AG04449 (cell line): Measurements from ENCODE around the gene CAPN7.
A peak's percentile ranks its signal among the peaks of the same experiment; 100 is the strongest.

Experiments used
- CTCF ChIA-PET: fragments of 350-600 bp; formaldehyde crosslinking; extraction: SDS; loops from one replicate; lab custom pipeline; 2021; ENCODE audit warnings: antibody characterized with exemption; lab: Yijun Ruan, JAX
- POLR2A ChIA-PET: fragments of 400-600, 350-600 bp; formaldehyde crosslinking; extraction: SDS; loops from one replicate; lab custom pipeline; 2020; ENCODE audit warnings: antibody characterized with exemption, inconsistent platforms; lab: Yijun Ruan, JAX
- DNase-seq: peaks from one replicate; pipeline ENCODE4 v3.0.0-alpha.2; 2010; ENCODE audit warnings: low read depth, low spot score
- H3K4me3 ChIP-seq: 2 replicates; pipeline ENCODE4 v1.5.1; 2011; ENCODE audit warnings: low read depth, mild to moderate bottlenecking, control low read depth, low read length
- TF ChIP-seq, protein P1 (sequence below): IDR thresholded peaks from one replicate; pipeline ENCODE4 v1.5.1; 2011; ENCODE audit warnings: mild to moderate bottlenecking, moderate library complexity, low read length, control low read depth, inconsistent platforms; ENCODE audit not compliant: insufficient read depth; ENCODE audit errors: missing control alignments

CAPN7 gene

DNA sequence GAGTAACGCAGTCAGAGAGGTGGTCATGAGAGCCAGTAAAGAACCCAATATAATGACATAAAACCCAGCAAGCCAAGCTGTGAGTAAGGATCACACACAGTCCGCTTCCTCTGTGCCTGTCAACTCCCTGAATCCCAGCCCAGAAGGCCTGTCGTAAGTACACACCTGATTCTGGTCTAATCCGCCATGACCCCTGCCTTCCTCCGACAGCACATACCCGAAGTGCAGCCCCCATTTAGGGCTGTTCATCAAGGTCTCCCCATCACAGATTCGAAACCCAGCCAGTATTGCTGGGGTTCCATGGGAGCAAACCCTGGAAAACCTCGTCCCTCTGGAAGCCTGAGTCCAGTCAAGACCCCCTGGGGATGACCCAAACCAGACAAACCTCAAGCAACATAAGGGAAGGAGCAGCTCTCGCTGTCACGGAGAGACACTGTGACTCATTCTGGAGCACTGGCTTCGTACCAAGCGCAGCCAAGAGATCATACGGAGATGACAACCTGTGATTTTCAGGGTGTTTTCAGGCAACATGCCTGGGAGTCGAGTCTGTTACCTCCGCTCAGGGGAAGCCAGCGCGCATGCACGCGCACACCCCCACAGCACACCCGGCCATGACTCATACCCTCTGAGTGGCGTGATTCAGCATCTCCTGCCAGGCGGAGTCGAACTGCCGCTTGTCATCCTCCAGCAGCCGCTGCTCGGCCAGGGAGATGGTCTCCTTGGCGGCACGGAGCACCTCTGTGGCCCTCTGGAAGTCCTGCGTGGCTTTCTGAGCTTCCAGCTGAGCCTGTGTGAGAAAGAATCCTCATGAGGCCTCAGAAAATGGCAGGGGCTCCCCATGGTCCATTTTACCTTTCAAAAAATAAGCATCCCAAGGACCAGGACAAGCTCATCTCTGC is 63.3 kb downstream of the CAPN7 start:
- DNase-seq, result peak; percentile 78
- CTCF ChIA-PET, result interaction anchor here (0.8 to 12.2 kb wide), 25 partner anchors 14 to 288 kb away, joined by 3 to 409 read pairs (median 16); partner anchors contain the start of gene SH3BP5
- TF ChIP-seq, protein P1, sequence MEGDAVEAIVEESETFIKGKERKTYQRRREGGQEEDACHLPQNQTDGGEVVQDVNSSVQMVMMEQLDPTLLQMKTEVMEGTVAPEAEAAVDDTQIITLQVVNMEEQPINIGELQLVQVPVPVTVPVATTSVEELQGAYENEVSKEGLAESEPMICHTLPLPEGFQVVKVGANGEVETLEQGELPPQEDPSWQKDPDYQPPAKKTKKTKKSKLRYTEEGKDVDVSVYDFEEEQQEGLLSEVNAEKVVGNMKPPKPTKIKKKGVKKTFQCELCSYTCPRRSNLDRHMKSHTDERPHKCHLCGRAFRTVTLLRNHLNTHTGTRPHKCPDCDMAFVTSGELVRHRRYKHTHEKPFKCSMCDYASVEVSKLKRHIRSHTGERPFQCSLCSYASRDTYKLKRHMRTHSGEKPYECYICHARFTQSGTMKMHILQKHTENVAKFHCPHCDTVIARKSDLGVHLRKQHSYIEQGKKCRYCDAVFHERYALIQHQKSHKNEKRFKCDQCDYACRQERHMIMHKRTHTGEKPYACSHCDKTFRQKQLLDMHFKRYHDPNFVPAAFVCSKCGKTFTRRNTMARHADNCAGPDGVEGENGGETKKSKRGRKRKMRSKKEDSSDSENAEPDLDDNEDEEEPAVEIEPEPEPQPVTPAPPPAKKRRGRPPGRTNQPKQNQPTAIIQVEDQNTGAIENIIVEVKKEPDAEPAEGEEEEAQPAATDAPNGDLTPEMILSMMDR, result no peak
- no peak overlapping the region; the same call in 1 of the 2 replicates for H3K4me3 ChIP-seq
- POLR2A ChIA-PET, result interaction anchor here (0.7 kb wide), 1 partner anchor 28 kb away, joined by 3 read pairs; no protein-coding TSS in a partner anchor

DNA sequence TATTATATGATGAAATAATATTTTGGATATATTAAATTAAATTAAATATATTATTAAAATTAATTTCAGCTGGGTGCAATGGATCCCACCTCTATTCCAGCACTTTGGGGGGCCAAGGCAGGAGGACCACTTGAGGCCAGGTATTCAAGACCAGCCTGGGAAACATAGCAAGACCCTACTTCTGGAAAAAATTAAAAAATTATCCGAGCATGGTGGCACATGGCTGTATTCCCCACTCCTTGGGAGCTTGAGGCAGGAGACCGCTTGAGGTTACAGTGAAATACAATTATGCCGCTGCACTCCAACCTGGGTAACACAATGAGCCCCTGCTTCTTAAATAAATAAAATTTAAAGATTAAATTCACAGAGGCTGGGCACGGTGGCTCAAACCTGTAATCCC is 65.0 kb downstream of the CAPN7 start:
- ChIA-PET CTCF (interaction anchor here (4.5 to 12.2 kb wide), 5 partner anchors 14 to 136 kb away, joined by 39 to 409 read pairs (median 159); partner anchors contain the start of gene SH3BP5), POLR2A (no interaction called here)

DNA sequence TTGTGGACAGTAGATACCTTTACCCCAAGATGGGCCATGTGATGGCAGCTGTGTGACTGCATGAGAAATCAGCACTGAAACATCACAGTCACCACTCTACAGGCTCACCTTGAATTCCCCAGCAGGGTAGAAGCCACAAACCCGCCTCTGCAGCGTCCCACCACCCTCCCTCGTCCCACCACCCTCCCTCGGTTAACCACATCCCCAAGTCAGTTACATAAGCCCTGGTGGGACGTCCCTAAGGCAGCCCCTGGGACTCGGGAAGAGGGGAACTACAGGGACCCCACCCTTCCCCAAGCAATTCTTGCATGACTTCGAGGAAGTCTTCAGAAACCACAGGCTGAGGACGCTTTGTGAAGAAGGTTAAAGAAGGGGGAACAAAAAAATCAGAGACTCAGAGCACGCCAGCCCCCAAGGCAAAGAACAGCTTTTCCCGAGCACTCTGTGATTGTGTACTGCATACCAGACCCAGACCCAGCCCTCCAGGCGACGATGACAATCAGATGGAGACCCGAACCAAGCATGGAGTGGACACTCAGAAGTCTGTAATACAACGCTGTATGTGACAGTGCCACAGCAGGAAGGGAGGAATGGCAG is 65.8 kb downstream of the CAPN7 start:
- DNase-seq, result no peak
- TF ChIP-seq, protein P1, result no peak
- POLR2A ChIA-PET, result no interaction called here
- CTCF ChIA-PET, result interaction anchor here (9.7 to 12.2 kb wide), 3 partner anchors 61 to 135 kb away, joined by 155 to 409 read pairs (median 366); partner anchors contain the start of gene SH3BP5
- no peak overlapping the region for H3K4me3 ChIP-seq

More for the DNA sequence above, 65.0 kb downstream of the CAPN7 start:
- DNase-seq, result no peak
- H3K4me3 ChIP-seq, result no peak overlapping the region
- TF ChIP-seq, protein P1, result no peak

DNA sequence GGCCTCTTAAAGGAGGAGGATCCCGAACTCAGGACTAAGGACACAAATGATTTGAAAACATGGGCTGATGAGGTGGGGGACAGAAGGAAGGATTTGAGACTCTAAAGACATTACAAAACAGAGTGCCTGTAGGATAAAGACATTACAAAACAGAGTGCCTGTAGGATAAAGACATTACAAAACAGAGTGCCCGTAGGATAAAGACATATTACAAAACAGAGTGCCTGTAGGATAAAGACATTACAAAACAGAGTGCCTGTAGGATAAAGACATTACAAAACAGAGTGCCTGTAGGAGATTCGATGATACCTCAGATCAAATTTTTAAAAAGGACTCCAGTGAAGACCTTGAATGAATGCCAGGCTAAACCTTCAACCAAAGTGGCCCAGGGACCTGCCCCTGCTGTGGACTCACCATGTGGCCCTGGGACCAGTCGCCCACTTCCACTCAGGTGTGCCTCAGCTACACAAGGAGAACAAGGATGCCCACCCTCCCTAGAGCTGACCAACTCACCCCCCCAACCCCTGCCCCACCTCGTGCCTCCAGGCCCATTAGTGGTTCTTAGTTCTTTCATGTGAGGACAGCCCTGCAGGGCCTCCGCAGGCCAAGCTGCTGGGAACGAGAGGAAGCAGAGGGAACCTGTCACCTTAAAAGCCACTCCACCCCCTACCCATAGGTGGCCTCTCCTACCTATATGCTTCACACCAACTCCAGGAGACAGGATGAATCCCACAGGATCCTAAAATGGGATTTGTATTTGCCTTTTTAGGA is 66.6 kb downstream of the CAPN7 start:
- DNase-seq, result no peak
- ChIA-PET CTCF (interaction anchor here (0.8 to 12.2 kb wide), 3 partner anchors 11 to 135 kb away, joined by 3 to 409 read pairs (median 366); no protein-coding TSS in a partner anchor), POLR2A (no interaction called here)
- no peak overlapping the region for H3K4me3 ChIP-seq
- TF ChIP-seq, protein P1, result no peak

DNA sequence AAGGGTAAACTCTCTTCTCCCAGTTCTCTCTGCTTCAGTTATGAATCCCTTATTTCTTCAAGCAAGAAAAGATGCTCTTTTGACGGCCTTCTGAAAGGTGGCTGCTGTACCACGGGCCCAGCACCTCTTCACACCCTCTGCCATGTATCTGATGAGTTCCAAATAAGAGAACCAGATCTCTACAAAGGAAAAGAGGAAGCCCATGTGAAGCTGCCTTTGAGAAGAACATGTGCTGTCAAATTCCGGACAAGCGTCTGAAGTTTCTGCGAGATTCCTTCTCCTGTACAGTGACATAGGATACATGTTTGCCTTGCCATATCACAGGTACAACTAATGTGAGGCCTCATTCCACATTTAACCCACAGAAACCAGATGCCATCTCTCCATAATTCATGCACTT is 67.2 kb downstream of the CAPN7 start:
- H3K4me3 ChIP-seq, result no peak overlapping the region
- DNase-seq, result no peak
- CTCF ChIA-PET, result interaction anchor here (0.8 to 3.0 kb wide), 2 partner anchors 10 to 105 kb away, joined by 3 to 9 read pairs; no protein-coding TSS in a partner anchor
- POLR2A ChIA-PET, result no interaction called here
- TF ChIP-seq, protein P1, result no peak
